Hippocampal formation (tissue), 2 donors: ENCODE data around the gene EEIG2.

Experiments
- DNase-seq, 2 donors: peaks; one replicate each; lab custom pipeline; 2025; lab: John Stamatoyannopoulos, UW

The EEIG2 gene

DNA sequence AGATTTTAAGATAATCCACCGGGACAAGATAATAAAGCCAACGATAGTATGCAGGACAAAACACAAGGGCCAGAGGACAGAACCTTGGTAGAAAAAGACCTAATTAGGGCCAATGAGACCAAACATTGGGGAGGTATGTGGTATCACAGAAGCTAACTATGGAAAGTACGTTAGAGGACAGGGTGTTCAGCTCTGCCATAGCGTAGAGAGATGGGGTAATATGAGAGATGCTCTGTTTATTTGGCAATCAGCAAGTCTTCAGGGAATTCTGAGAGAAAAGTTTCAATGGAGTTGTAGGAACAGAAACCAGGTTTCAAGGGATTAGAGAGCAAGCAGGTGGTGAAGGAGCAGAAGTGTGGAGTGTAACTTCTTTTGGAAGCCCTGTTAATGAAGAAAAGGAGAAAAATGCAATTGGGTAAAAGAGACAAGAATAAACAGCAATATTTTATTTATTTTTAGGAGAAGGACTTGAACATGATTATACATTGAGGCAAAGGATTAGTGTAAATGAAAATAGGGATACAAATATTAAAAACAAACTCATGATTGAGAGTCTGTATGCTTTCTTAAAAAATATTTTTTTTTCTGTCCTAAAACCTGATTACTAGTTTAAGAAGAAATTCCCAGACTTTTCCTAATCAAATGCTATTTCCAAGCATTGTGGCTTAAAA is 24.0 kb downstream of the EEIG2 start:
- DNase-seq, result no peak

DNA sequence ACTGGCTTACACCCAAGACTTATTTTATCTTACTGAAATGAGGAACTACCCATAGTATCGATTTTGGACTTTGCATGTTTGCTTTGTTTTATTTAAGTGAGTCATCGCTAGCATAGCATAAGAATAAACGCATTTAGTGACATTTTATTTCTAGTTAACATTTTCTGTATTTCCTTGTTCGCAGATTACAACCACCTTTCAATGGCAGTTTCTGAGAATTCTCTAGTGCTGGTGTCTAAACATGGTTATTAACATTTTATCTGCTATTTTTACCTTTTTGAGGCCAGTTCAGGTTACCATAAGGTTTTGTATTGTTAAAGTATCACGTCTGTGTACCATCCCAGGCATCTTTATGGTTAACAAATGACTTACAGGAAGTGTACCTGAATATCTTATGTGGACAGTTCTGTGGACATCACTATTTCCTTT is 24.5 kb downstream of the EEIG2 start:
- DNase-seq, result no peak

DNA sequence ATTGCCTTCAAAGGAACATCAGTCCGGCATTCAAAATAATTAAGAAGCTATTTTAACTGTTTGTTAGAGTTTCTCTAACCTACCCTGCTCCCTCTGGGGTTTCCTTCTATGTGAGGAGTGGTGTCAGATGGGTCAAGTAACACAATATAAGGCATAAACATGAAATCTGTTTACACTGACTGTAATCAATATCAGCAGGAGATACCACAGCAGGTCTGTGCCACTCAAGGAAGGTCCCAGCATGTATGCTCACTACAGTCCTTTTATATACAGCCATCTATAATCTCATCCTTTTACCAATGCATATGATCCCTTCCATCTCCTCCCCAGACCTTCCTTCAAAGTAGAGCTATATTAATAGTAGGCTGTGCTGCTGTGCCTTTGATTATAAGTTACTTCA is 25.4 kb downstream of the EEIG2 start:
- no peak for DNase-seq

DNA sequence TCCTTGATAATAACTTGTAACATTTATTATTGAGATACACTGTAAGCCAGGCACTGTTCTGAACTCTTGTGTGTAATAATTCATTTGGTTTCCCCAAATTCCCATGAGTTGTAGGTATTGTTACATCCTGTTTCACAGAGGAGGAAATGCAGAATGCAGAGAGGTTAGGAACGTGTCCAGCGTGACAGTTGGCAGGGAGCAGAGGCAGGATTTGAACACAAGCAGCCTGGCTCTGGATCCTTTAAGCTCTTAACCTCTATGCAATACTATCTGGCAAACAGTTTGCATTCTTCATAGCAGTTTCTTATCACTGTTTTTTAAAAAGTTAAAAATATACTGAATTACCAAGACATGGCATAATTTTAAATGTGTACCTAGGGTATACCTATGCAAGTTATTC is 30.5 kb downstream of the EEIG2 start:
- no peak for DNase-seq

DNA sequence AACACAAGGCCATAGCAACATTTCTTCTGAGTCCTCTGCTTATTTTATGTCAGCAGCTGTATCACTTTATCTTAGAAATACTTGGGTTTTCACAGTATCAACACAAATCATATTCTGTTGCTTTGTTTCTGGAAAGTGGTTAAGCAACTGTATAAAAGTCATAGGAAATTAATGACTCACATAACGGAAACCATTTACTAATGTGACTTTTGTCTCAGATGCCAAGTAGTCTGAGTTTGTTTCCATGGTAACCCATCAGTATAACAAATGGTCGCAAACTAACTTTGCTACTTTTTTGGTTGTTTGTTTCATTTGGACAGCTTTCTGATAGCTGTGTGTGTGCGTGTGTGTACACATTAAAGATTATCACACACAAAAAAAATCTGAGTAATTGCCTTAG is 31.1 kb downstream of the EEIG2 start:
- DNase-seq, result no peak

DNA sequence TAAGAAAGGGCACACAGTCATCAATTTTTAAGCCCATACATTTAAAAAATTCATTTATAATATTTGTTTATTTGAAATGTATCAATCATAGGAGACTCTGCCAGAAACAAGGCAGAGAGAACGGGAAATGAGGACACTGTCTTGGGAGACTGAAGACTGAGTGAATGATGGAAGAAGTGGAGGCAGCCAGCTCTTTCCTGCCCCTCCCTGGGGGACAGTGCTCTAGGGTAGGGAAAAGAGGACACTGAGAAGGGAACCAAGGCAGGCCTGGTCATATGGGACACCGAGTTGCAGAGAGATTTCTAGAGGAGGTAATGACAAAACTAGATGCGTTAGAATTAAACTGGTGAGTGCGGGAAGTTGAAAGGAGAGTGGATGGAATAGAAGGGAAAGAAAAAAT is 31.6 kb downstream of the EEIG2 start:
- DNase-seq, result no peak

DNA sequence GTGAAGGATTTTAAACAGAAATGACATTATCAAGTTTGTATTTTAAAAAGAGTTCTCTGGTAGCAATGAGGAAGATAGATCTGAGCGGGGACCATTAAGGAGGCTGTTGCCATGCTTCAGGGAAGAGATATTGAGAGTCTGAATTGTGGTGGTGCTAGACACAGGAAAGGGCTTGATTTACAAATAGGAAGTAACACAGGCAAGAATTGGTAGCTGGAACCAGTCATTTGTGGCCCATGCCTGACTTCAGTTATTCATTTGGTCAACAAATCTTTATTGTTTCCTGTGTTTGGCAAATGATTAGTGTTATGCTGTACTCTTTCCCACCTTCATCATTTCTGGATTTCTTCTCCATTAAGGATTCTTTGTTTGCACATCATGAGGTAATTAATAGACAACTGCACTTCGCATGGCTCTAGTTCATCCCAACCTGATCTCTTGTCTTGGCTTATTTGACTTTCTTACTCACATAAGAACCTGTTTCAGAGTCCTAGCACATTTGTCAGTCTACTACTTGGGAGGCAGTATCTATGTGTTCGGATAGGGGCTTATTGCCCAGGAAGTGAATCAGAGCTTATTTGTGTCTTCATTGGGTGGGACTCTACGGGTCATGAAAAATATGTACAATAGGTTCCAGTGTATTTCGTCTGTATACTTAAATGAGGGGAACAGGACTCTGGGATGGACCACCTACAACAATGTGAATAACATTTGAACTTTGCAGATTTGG is 32.3 kb downstream of the EEIG2 start:
- DNase-seq, result no peak

DNA sequence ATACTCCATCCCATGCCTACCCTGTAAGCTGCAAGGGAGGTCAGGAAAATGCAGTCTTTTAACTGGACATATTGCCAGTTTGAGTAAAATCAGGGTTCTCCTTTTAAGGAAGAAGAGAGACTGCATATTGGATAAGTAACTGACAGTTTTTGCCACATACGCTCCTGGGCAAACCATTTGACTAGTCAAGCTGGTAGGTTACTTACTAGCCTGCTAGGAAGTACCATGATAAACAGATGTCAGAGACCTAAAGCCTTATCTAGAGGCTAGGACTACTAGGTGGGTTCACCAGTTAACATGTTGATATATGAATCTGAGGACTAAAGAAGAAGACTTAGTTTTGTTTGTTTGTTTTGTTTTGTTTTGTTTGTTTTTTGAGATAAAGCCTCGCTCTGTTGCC is 33.5 kb downstream of the EEIG2 start:
- DNase-seq, result no peak

DNA sequence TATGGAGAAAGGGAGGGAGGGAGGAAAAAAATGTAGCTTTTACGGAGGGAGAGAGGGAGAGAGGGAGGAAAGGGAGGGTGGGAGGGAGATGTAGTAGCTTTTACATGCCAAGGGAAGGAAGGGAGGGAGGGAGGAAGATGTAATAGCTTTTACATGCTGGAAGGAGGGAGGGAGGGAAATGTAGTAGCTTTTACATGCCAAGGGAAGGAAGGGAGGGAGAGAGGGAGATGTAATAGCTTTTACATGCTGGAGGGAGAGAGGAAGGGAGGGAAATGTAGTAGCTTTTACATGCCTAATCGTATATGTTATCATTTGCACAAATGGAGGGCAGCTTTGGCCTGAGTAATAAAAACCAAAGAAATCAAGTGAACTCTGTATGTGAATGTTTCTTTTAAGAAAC is 35.6 kb downstream of the EEIG2 start:
- DNase-seq, result no peak

DNA sequence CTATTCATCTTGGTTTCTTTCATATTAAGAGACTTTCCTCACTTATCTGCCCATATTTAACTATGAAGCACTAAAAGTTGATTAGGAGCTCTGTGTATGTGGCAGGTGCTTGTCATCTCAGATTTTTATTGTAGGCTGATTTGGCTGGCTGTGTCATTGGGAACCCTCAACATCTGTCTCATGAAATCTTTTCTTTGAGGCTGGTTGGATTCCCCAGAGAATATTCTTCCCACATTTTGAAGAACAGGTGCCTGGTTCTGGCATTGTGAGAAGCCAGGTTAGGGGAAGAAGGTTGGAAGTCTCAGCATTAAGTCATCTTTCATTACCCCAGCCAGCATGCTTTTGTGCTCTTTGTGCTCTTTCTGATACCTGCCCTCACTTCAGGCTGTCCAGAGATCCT is 37.1 kb downstream of the EEIG2 start:
- no peak for DNase-seq

DNA sequence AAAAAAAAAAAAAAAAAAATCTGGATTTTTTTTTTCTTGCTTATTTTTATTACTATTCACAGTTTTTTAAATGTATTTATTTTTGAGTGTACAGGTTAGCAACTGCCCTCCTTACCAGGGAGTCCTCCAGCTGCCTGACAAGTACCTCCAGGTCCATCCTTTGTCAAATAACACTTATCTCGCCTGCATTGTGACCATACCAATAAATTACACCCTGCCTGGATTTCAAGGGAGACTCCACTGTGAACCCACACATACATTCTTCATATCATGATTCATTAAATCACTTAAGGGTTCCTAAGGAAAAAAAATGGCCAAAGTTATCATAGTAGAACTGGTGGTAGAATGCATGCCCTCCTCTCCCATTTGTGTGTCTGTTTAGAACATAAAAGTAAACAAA is 38.4 kb downstream of the EEIG2 start:
- no peak for DNase-seq

DNA sequence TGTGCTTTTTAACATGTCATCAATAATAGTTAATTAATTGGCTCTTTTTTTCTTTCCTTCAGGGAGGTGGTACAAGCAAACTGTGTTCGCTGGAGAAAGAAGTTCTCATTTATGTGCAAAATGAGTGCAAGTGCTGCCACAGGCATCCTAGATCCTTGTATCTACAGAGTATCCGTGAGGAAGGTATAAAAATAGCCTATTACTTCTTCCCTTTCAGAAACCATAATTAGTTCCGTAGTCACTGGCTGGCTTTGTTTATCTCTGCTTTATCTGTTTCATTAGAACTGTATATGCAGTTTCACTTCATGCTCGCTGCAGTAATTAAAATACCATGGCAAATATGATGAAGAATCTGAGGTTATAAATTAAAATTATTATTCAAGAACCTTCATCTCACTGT is 40.6 kb downstream of the EEIG2 start:
- no peak for DNase-seq

DNA sequence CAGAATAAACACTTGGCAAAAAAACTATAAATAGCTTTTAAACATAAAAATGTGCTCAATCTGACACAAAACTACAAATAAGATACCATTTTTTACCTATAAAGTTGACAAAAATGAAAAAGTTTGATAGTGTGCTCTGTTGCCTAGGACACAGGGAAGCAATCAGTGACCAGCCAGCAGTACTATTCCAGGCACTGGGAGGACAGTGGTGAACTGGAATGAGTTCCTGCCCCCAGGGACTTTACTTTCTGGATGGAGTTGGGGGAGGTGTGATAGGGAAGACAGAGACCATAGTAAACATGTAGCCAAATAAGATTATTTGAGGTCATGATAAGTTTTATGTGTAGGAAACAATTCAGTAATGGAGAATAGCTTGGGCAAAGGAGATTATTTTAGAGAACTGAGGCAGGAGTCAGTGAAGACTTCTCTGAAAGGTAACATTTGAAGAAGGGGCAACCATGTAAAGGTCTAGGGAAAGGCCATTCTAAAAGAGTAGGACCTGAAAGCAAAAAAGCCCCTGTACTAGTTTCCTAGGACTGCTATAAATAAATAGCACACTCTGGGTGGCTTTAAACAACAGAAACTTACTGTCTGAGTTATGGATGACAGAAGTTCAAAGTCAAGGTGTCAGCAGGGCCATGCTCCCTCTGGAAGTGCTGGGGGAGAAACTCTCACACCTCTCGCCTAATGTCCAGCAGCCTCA is 42.0 kb downstream of the EEIG2 start:
- no peak for DNase-seq

DNA sequence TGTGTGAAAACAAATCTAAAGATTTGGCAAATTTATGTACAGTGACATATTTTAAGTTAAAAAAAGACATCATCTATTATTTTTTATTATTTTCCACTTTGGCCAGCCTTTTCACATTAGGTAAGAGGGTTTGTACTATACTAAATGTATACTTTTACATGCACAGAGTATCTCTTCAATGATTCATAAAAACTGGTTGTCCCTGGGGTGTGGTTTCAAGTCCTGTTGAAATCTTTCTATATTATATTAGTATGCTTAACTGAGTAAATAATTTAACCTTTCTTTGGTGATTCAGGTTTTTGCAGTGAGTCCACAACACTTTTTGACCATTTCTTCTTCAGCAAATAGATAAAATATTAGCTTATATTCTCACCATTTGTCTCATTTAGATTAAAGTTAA is 45.7 kb downstream of the EEIG2 start:
- no peak for DNase-seq

DNA sequence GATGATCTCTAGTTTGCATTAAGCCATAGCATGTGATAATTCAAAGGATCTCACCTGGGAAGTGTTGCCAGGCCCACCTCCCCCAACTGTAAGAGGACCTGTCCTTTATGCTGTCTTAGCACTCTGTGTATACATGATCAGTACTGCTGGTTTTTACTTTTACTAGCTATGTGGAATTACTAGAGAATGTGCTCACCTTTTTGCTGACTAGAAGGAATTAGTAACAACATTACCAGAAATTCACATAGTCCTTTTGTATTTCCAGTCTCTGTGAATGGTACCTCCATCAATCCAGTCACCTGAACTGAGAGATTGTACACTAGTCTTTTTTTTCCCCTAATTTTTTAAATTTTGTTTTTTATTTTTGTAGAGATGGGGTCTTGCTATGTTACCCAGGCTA is 46.6 kb downstream of the EEIG2 start:
- no peak for DNase-seq

DNA sequence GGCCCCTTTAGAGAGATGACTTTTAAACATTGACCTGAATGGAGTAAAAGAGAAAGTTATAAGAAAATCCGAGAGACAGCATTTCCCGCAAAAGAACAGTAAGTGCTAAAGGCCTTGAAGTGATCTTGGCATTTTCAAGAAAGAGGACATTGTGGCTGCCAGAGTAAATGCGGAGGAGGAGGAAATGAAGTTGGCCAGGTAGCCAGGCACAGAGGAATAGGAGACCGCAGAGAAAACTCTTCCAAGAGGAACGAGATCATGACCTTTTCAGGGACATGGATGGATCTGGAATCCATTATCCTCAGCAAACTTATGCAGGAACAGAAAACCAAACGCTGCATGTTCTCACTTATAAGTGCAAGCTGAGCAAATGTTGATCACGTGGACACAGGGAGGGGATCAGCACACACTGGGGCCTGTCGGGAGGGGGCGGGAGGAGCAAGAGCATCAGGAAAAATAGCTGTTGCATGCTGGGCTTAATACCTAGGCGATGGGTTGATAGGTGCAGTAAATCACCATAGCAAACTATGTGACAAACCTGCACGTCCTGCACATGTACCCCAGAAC is 49.7 kb downstream of the EEIG2 start:
- DNase-seq, result no peak
